ENCODE data around the gene ZNF774.
"Not testable (repeated sequence)": the region's sequence is repeated elsewhere in the genome, so short reads cannot be mapped to it uniquely, and the experiment has no call there.

The ZNF774 gene

GRCh38 chr15:90393040-90393439 is 41.0 kb downstream of the ZNF774 start:
- no peak for DNase-seq

- DNase-seq = no peak
These were observed 42.0 kb downstream of the ZNF774 start for GRCh38 chr15:90394074-90394473.

GRCh38 chr15:90394748-90395442 is 42.8 kb downstream of the ZNF774 start:
- no peak for DNase-seq

- no peak for DNase-seq
These were observed 44.2 kb downstream of the ZNF774 start for GRCh38 chr15:90396321-90396720.

GRCh38 chr15:90400005-90400758 is 48.1 kb downstream of the ZNF774 start:
- no peak for DNase-seq

- peak; percentile 58 for DNase-seq
These were observed 48.8 kb downstream of the ZNF774 start for GRCh38 chr15:90400759-90401314.

GRCh38 chr15:90401495-90401894 is 49.4 kb downstream of the ZNF774 start:
- no peak for DNase-seq

GRCh38 chr15:90402223-90402622 is 50.1 kb downstream of the ZNF774 start:
- DNase-seq = no peak

GRCh38 chr15:90402767-90403166 is 50.7 kb downstream of the ZNF774 start:
- DNase-seq = no peak

GRCh38 chr15:90405055-90405607 is 53.0 kb downstream of the ZNF774 start:
- no peak for DNase-seq

GRCh38 chr15:90407336-90407735 is 55.3 kb downstream of the ZNF774 start:
- DNase-seq = no peak

GRCh38 chr15:90407871-90408317 is 55.8 kb downstream of the ZNF774 start:
- no peak for DNase-seq

GRCh38 chr15:90408657-90409056 is 56.6 kb downstream of the ZNF774 start:
- no peak for DNase-seq

- DNase-seq = not testable (repeated sequence)
These were observed 57.5 kb downstream of the ZNF774 start for GRCh38 chr15:90409587-90409986.

GRCh38 chr15:90410316-90410715 is 58.2 kb downstream of the ZNF774 start:
- DNase-seq = not testable (repeated sequence)

GRCh38 chr15:90411176-90411575 is 59.1 kb downstream of the ZNF774 start:
- DNase-seq = no peak
